Upper lobe of left lung (tissue), 4 donors: ENCODE results near the gene CDC73.
"Not testable (repeated sequence)": the region's sequence is repeated elsewhere in the genome, so short reads cannot be mapped to it uniquely, and the experiment has no call there.

Experiments used
- EP300 ChIP-seq, 4 donors: sonication (generic); formaldehyde crosslinking; IDR thresholded peaks; one replicate each; pipeline ENCODE4 v1.5.1; 2017; ENCODE audit warnings: antibody characterized with exemption in 4 of 4, control low read depth in 2 of 4
- POLR2A ChIP-seq, 4 donors: fragments of 450-650 bp; IDR thresholded peaks; one replicate each; pipeline ENCODE4 v1.5.1; 2016 to 2017; ENCODE audit warnings: antibody characterized with exemption in 4 of 4, mild to moderate bottlenecking in 2 of 4

- not testable (repeated sequence) for TF ChIP-seq EP300, POLR2A (IDR thresholded peaks at IDR 0.05)
These were observed 4.7 kb upstream of the CDC73 start for GRCh38 chr1:193117167-193117566.
